Mesenchymal stem cell (in vitro differentiated cells and primary cell): ENCODE data around the gene CTAGE1.

Source experiments
- DNase-seq: peaks from one replicate; pipeline ENCODE4 v3.0.0-alpha.2; 2013
- H2AFZ ChIP-seq: one replicate; pipeline ENCODE4 v1.6.1; 2013; ENCODE audit warnings: low read depth, mild to moderate bottlenecking, control low read depth, inconsistent platforms, low read length, moderate library complexity
- H2AK5ac ChIP-seq: 2 replicates; pipeline ENCODE4 v1.6.1; 2013; ENCODE audit warnings: low read length, moderate library complexity, mild to moderate bottlenecking, inconsistent platforms; ENCODE audit not compliant: severe bottlenecking
- H2BK120ac ChIP-seq: one replicate; pipeline ENCODE4 v1.6.1; 2013; ENCODE audit warnings: low read depth, mild to moderate bottlenecking, inconsistent platforms, low read length, moderate library complexity
- H2BK12ac ChIP-seq, 2 experiments: one replicate each; pipeline ENCODE4 v1.6.1; 2013; ENCODE audit warnings: inconsistent platforms in 2 of 2, low read length in 2 of 2, mild to moderate bottlenecking in 2 of 2, moderate library complexity in 2 of 2, control low read depth in 1 of 2
- H2BK15ac ChIP-seq: one replicate; pipeline ENCODE4 v1.6.1; 2013; ENCODE audit warnings: mild to moderate bottlenecking, low read depth, inconsistent platforms; ENCODE audit not compliant: poor library complexity, severe bottlenecking
- H2BK5ac ChIP-seq: 2 replicates; pipeline ENCODE4 v1.6.1; 2013; ENCODE audit warnings: low read depth, mild to moderate bottlenecking, low read length, control low read depth, inconsistent platforms; ENCODE audit not compliant: poor library complexity, severe bottlenecking
- H3K14ac ChIP-seq, 2 experiments: one replicate each; pipeline ENCODE4 v1.6.1; 2013; ENCODE audit warnings: inconsistent platforms in 2 of 2, low read length in 2 of 2, control low read depth in 1 of 2, mild to moderate bottlenecking in 1 of 2, moderate library complexity in 1 of 2
- H3K18ac ChIP-seq, 2 experiments: one replicate each; pipeline ENCODE4 v1.6.1; 2013; ENCODE audit warnings: inconsistent platforms in 2 of 2, low read length in 2 of 2, control low read depth in 1 of 2, low read depth in 1 of 2, mild to moderate bottlenecking in 1 of 2
- H3K23ac ChIP-seq, 2 experiments: one replicate each; pipeline ENCODE4 v1.6.1; 2013; ENCODE audit warnings: inconsistent platforms in 2 of 2, low read length in 2 of 2, mild to moderate bottlenecking in 2 of 2, moderate library complexity in 2 of 2, control low read depth in 1 of 2
- H3K27ac ChIP-seq: 2 replicates; pipeline ENCODE4 v1.5.1; 2013; ENCODE audit warnings: mild to moderate bottlenecking, moderate library complexity, low read length, control low read depth, inconsistent platforms; ENCODE audit not compliant: poor library complexity, severe bottlenecking
- H3K27me3 ChIP-seq, 2 experiments: 2 replicates each; pipeline versions ENCODE4 v1.6.1 to v1.7.0; 2013; ENCODE audit warnings: low read length in 2 of 2, mild to moderate bottlenecking in 2 of 2, moderate library complexity in 2 of 2, control low read depth in 1 of 2, inconsistent platforms in 1 of 2; ENCODE audit not compliant: control insufficient read depth in 1 of 2, insufficient read depth in 1 of 2
- H3K36me3 ChIP-seq, 2 experiments: 2 replicates each; pipeline versions ENCODE4 v1.6.1 to v1.7.0; 2013; ENCODE audit warnings: low read length in 2 of 2, control low read depth in 1 of 2, inconsistent platforms in 1 of 2, low read depth in 1 of 2, mild to moderate bottlenecking in 1 of 2; ENCODE audit not compliant: insufficient read depth in 2 of 2, control insufficient read depth in 1 of 2
- H3K4ac ChIP-seq, 2 experiments: one replicate each; pipeline ENCODE4 v1.6.1; 2013; ENCODE audit warnings: inconsistent platforms in 2 of 2, low read length in 2 of 2, mild to moderate bottlenecking in 2 of 2, moderate library complexity in 2 of 2, control low read depth in 1 of 2, low read depth in 1 of 2
- H3K4me1 ChIP-seq: 2 replicates; pipeline ENCODE4 v1.6.1; 2013; ENCODE audit warnings: low read depth, low read length, control low read depth; ENCODE audit not compliant: control insufficient read depth, insufficient read depth
- H3K4me2 ChIP-seq: 2 replicates; pipeline ENCODE4 v1.6.1; 2013; ENCODE audit warnings: low read length, mild to moderate bottlenecking, inconsistent platforms; ENCODE audit not compliant: poor library complexity, severe bottlenecking
- H3K4me3 ChIP-seq, 2 experiments: 2 replicates each; pipeline versions ENCODE4 v1.5.1 to v1.7.0; 2013; ENCODE audit warnings: low read length in 2 of 2, mild to moderate bottlenecking in 2 of 2, control low read depth in 1 of 2, low read depth in 1 of 2; ENCODE audit not compliant: insufficient read depth in 1 of 2
- H3K79me1 ChIP-seq: replicated peaks from 2 replicates; pipeline ENCODE4 v1.6.1; 2013; ENCODE audit warnings: mild to moderate bottlenecking, control low read depth, low read length, inconsistent platforms; ENCODE audit not compliant: poor library complexity, severe bottlenecking
- H3K9ac ChIP-seq: 2 replicates; pipeline ENCODE4 v1.7.0; 2013; ENCODE audit warnings: mild to moderate bottlenecking, low read length, moderate library complexity
- H3K9me3 ChIP-seq: 2 replicates; pipeline ENCODE4 v1.7.0; 2013; ENCODE audit warnings: mild to moderate bottlenecking, low read length; ENCODE audit not compliant: control insufficient read depth
- H4K8ac ChIP-seq: one replicate; pipeline ENCODE4 v1.6.1; 2013; ENCODE audit warnings: inconsistent platforms, mild to moderate bottlenecking, low read length, moderate library complexity
- H4K91ac ChIP-seq: one replicate; pipeline ENCODE4 v1.6.1; 2013; ENCODE audit warnings: mild to moderate bottlenecking, low read length, inconsistent platforms
- WGBS: methylation state at CpG from one replicate; pipeline ENCODE4 v1.1.7; 2013; ENCODE audit warnings: mixed read lengths; 5-methylcytosine and 5-hydroxymethylcytosine counted together

Gene CTAGE1

DNA sequence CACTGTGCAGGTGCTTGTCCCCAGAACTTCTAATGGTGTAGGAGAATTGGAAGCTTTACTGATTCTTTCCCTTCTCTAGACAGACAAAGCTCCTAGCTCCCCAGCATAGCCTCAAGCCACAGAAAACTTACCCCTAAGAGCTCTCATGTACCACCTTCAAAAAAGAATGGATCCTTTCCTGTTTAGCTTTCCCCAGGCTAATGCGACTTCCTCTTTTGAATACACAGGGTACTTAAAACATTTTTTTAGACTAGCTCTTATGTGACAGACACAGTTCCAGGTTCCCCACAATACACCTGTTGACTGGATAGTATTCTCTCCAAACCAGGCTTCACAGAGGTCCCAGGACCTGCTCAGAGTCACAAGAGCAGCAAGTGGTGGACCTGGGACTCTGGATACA lies 8.3 kb downstream of the CTAGE1 start:
- H3K18ac ChIP-seq: no peak overlapping the region
- H3K27ac ChIP-seq: no peak overlapping the region
- H3K4me3 ChIP-seq: no peak overlapping the region
- H3K79me1 ChIP-seq: no peaks in the 10 kb centered on the region
- H2AFZ ChIP-seq: no peak overlapping the region
- no peak overlapping the region for H3K4ac ChIP-seq
- H3K9ac ChIP-seq: no peak overlapping the region
- no peak overlapping the region for H2BK15ac ChIP-seq
- DNase-seq: no peak
- H3K4me2 ChIP-seq: no peak overlapping the region
- no peak overlapping the region for H2BK5ac ChIP-seq
- WGBS: 96% methylated on average over 1 of the region's 1 CpG
- no peak overlapping the region for H2BK12ac ChIP-seq
- H2AK5ac ChIP-seq: no peak overlapping the region
- H3K4me1 ChIP-seq: no peaks in the 10 kb centered on the region
- H4K91ac ChIP-seq: no peak overlapping the region
- H3K27me3 ChIP-seq: peaks cover 0 to 12% of the 10 kb centered on the region in 2 experiments
- H3K36me3 ChIP-seq: no peaks in the 10 kb centered on the region
- no peak overlapping the region for H4K8ac ChIP-seq
- H3K14ac ChIP-seq: no peak overlapping the region
- H3K23ac ChIP-seq: no peak overlapping the region
- H3K9me3 ChIP-seq: peaks cover 15% of the 10 kb centered on the region
- no peak overlapping the region for H2BK120ac ChIP-seq

DNA sequence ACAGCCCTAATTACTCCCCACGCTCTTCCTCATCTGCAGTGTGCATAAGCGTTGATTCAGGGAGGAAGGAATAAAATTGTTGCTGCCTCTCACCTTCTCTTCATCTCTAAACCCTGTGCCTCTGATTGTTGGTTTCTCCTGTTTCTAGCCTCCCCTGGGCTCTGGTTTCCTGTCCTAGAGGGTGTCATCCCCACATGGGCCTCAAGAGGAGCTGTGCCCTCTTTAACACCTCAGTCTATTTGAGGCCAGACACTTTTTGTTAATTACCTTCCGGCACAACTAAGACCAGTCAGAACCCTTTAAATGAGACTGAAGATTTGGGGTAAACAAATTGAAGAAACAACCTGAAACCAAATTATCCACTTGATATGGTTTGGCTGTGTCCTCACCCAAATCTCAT lies 9.7 kb downstream of the CTAGE1 start:
- Histone ChIP-seq H2BK15ac (no peak overlapping the region), H3K27me3 (peaks cover 0 to 12% of the 10 kb centered on the region in 2 experiments), H2AK5ac (no peak overlapping the region), H3K4me1 (no peaks in the 10 kb centered on the region), H3K4me3 (no peak overlapping the region), H4K91ac (no peak overlapping the region), H3K79me1 (no peaks in the 10 kb centered on the region), H3K18ac (no peak overlapping the region), H3K4ac (no peak overlapping the region), H4K8ac (no peak overlapping the region), H2BK12ac (no peak overlapping the region), H3K27ac (no peak overlapping the region), H2BK5ac (no peak overlapping the region), H3K14ac (no peak overlapping the region), H2AFZ (no peak overlapping the region), H3K9ac (no peak overlapping the region), H3K36me3 (no peaks in the 10 kb centered on the region), H3K4me2 (no peak overlapping the region), H2BK120ac (no peak overlapping the region), H3K9me3 (peaks cover 22% of the 10 kb centered on the region), H3K23ac (no peak overlapping the region)
- 88% methylated on average over 2 of the region's 3 CpGs for WGBS
- DNase-seq: no peak

DNA sequence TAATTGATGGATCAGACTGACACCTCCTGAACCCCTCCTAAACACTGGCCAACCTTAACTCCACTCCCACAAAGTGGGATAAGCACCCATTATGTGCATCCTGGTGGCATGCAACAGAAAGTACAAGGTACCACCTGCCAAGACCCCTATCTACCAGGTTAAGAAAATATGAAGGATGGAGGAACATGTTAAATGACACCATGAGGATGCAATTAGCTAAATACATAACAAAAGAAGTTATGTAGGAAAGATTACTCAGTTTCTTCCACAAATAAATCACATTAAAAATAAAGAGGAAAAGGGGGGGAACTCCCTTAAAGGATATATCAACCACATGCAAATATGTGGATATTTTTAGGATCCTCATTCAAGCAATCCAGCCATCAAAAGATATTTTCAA lies 12.6 kb downstream of the CTAGE1 start:
- Histone ChIP-seq H4K91ac (no peak overlapping the region), H2BK15ac (no peak overlapping the region), H2BK12ac (no peak overlapping the region), H3K4me2 (no peak overlapping the region), H2BK120ac (no peak overlapping the region), H3K23ac (no peak overlapping the region), H3K9ac (no peak overlapping the region), H3K14ac (no peak overlapping the region), H3K27ac (no peak overlapping the region), H2AFZ (no peak overlapping the region), H2AK5ac (no peak overlapping the region), H2BK5ac (no peak overlapping the region), H4K8ac (no peak overlapping the region), H3K79me1 (no peaks in the 10 kb centered on the region), H3K36me3 (no peaks in the 10 kb centered on the region), H3K4me3 (no peak overlapping the region), H3K27me3 (peaks cover 0 to 9% of the 10 kb centered on the region in 2 experiments), H3K18ac (no peak overlapping the region), H3K4ac (no peak overlapping the region), H3K9me3 (peaks cover 22% of the 10 kb centered on the region), H3K4me1 (no peaks in the 10 kb centered on the region)
- DNase-seq: no peak

DNA sequence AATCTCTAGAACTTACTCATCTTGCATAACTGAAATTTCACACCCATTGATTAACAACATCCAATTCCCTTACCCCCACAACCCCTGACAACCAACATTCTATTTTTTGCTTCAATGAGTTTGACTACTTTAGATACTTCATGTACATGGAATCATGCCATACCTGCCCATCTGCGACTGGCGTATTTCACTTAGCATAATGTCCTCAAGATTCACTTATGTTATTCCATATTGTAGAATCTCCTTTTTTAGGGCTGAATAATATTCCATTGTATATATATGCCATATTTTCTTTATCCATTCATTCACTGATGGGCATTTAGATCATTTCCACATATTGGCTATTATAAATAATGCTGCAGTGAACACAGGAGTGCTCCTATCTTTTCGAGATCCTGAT lies 13.8 kb downstream of the CTAGE1 start:
- Histone ChIP-seq H3K4me1 (peaks cover 2% of the 10 kb centered on the region), H4K91ac (no peak overlapping the region), H3K14ac (no peak overlapping the region), H2BK120ac (no peak overlapping the region), H3K9me3 (peaks cover 22% of the 10 kb centered on the region), H2AFZ (no peak overlapping the region), H3K23ac (no peak overlapping the region), H2BK15ac (no peak overlapping the region), H4K8ac (no peak overlapping the region), H3K4me2 (no peak overlapping the region), H3K4ac (no peak overlapping the region), H2AK5ac (no peak overlapping the region), H3K79me1 (no peaks in the 10 kb centered on the region), H2BK5ac (no peak overlapping the region), H3K18ac (no peak overlapping the region), H2BK12ac (no peak overlapping the region), H3K36me3 (no peaks in the 10 kb centered on the region), H3K9ac (no peak overlapping the region), H3K27me3 (peaks cover 0 to under 1% of the 10 kb centered on the region in 2 experiments), H3K4me3 (no peak overlapping the region), H3K27ac (no peak overlapping the region)
- WGBS: no CpG with 5 or more reads among the region's 3 CpGs
- DNase-seq: no peak
